GM12865 (cell line): Measurements from ENCODE around the gene MMADHC.

Source experiments
- DNase-seq: peaks from one replicate; pipeline ENCODE4 v3.0.0; 2010; ENCODE audit warnings: low read depth
- H3K4me3 ChIP-seq: 2 replicates; pipeline ENCODE4 v1.5.1; 2011; ENCODE audit warnings: mild to moderate bottlenecking, low read depth, low read length, control low read depth
- CTCF ChIP-seq: IDR thresholded peaks from 2 replicates; pipeline ENCODE4 v1.5.1; 2011; ENCODE audit warnings: low read length, control low read depth, low read depth, inconsistent platforms; ENCODE audit not compliant: insufficient read depth; ENCODE audit errors: missing control alignments

Gene MMADHC

GRCh38 chr2:149587220-149587949 lies at the start of gene MMADHC:
TSS of gene MMADHC (minus strand) at chr2:149587775. CDS start at chr2:149587097, 678 bp downstream.
- no peak for TF ChIP-seq CTCF
- DNase-seq, result peak; percentile 98
- peak within 1 kb of the TSS; percentile 90 for H3K4me3 ChIP-seq

- no peak for TF ChIP-seq CTCF
- H3K4me3 ChIP-seq, result no peak overlapping the region
- DNase-seq, result no peak
Measured at GRCh38 chr2:149634103-149634502, 46.5 kb upstream of the MMADHC start.

GRCh38 chr2:149630445-149630844 lies 42.9 kb upstream of the MMADHC start:
- no peak for TF ChIP-seq CTCF
- DNase-seq, result no peak
- H3K4me3 ChIP-seq, result no peak overlapping the region

- H3K4me3 ChIP-seq, result no peak overlapping the region
- no peak for TF ChIP-seq CTCF
- no peak for DNase-seq
Measured at GRCh38 chr2:149629026-149629425, 41.5 kb upstream of the MMADHC start.

- no peak for DNase-seq
- TF ChIP-seq CTCF, result no peak
- H3K4me3 ChIP-seq, result no peak overlapping the region
Measured at GRCh38 chr2:149627111-149627801, 39.7 kb upstream of the MMADHC start.

- no peak overlapping the region for H3K4me3 ChIP-seq
- no peak for TF ChIP-seq CTCF
- no peak for DNase-seq
Measured at GRCh38 chr2:149625671-149626070, 38.1 kb upstream of the MMADHC start.
